Spleen (tissue), 7 donors: ENCODE results near the gene RAB7B.

ENCODE experiments used
- CTCF ChIP-seq, 11 experiments: fragments of 200-600 bp in 7 of 11; fragments of 450-650 bp in 4 of 11; sonication (generic) in 4 of 11; IDR thresholded peaks in 8 of 11; conservative IDR thresholded peaks in 3 of 11; 1 replicate in 7 of 11; 2 replicates in 4 of 11; pipeline versions ENCODE4 v1.4.0 to v1.8.0; 2016 to 2021; ENCODE audit warnings: antibody characterized with exemption in 11 of 11, inconsistent platforms in 4 of 11, mild to moderate bottlenecking in 1 of 11
- POLR2AphosphoS5 ChIP-seq, 3 donors: sonication (generic); formaldehyde crosslinking; IDR thresholded peaks; one replicate each; pipeline ENCODE4 v1.5.1; 2017; ENCODE audit warnings: antibody characterized with exemption in 3 of 3
- donor health status: DM: no; HTN: no; CAD: no; lungs with moderate emphysema.
- donor health status: DM: no; HTN: no; CAD: no.
- donor health status: DM: no; HTN: no; CAD: no.

- TF ChIP-seq CTCF (IDR thresholded peaks at IDR 0.05 in 8 of 11, conservative IDR thresholded peaks at IDR 0.05 in 3 of 11) (no peak), POLR2AphosphoS5 (IDR thresholded peaks at IDR 0.05) (no peak)
Observed at GRCh38 chr1:205998457-205999241, 4.5 kb downstream of the RAB7B start.
